Pericardium fibroblast (primary cell): ENCODE measurements around the gene F13A1. TPM values are rescaled to one million over a fixed set of nuclear protein-coding genes. Genes with fewer than 3 reads are reported as not detected.

Source experiments
- total RNA-seq: library from RNA; depleted of rRNA; stranded (reverse); fragments of >200 nt; gene quantifications from 2 replicates; pipeline ENCODE4 v1.2.3, GENCODE V29; 2015

F13A1 gene
- 0.51 TPM in 1 of 2 replicates, not detected in the other for total RNA-seq

DNA sequence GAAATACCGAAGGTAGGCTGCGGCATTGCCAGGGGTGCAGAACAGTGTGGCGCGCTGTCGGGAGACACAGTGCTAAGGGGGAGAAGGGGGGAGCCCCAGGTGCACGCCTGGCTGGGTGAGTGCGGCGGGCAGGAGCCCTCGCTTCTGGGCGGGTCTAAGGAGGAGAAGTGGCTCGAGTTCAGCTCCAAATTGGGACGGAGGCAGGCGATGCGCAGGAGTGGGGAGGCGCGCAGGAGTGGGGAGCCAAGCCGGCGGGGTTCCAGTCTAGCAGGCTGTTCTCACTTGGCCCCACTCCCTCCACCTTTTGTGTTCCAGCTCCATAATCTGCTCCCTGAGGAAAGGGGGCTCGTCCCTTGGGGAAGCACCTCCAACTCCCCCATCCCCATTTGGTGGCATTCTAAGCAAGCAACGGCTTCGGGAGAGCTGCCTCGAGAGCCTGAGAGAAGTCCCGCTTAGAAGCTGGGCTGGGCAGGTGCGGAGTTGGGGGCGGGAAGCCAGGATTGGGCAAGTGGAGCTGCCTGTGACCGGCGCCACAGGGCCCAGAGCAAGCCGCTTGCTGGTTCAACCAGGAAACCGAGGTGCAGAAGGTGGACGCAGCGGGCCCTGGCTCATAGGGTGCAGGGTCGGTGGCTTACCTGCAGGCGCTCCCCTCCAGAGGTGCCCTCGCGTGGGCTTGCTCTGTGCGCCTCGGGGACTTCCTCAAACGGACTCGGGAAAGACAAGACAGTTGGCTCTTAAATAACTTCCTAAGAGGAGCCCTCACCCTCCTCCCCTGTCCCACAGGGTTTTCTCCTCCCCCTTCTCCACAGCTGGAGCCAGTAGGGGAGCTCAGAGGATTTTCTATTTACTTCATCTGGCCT lies at the start of gene F13A1:
Gene F13A1 (minus strand): TSS at position 711 of the 860 bp plus-strand sequence. CDS start 1,998 bp downstream, outside the sequence.

